HEK293 (cell line): Measurements from ENCODE around the gene CLASP1.

Experiments used
- CTCF ChIA-PET: fragments of 350-600 bp; formaldehyde crosslinking; extraction: SDS; loops from one replicate; lab custom pipeline; 2021; ENCODE audit warnings: antibody characterized with exemption; lab: Yijun Ruan, JAX
- POLR2A ChIA-PET: fragments of 300-600 bp; formaldehyde crosslinking; extraction: SDS; loops from one replicate; lab custom pipeline; 2020; ENCODE audit warnings: antibody characterized with exemption, inconsistent platforms; lab: Yijun Ruan, JAX
- H3K27ac ChIP-seq: fragments of 200-500 bp; sonication (Bioruptor generic); 2 replicates; pipeline ENCODE4 v1.5.1; 2014; ENCODE audit warnings: low read depth, low read length, control low read depth, inconsistent platforms; ENCODE audit errors: extremely low read depth
- H3K36me3 ChIP-seq, 2 experiments: fragments of 200-500 bp in 1 of 2; sonication (Bioruptor generic) in 1 of 2; 1 replicate in 1 of 2; 2 replicates in 1 of 2; pipeline ENCODE4 v1.5.1; 2014 to 2017; ENCODE audit warnings: inconsistent platforms in 2 of 2, low read length in 2 of 2; ENCODE audit not compliant: control insufficient read depth in 2 of 2, insufficient read depth in 1 of 2
- H3K4me1 ChIP-seq: fragments of 200-500 bp; sonication (Bioruptor generic); 2 replicates; pipeline ENCODE4 v1.5.1; 2014; ENCODE audit warnings: mild to moderate bottlenecking, low read length, inconsistent platforms; ENCODE audit not compliant: control insufficient read depth, insufficient read depth
- H3K4me3 ChIP-seq: 2 replicates; pipeline ENCODE4 v1.5.1; 2011; ENCODE audit warnings: low read depth, mild to moderate bottlenecking, control low read depth, low read length, moderate library complexity
- H3K9me3 ChIP-seq: fragments of 200-500 bp; sonication (Bioruptor generic); 2 replicates; pipeline ENCODE4 v1.5.1; 2014; ENCODE audit warnings: low read depth, low read length, inconsistent platforms; ENCODE audit not compliant: control insufficient read depth, insufficient read depth
- ELK4 ChIP-seq: IDR thresholded peaks from 2 replicates; pipeline ENCODE4 v1.6.1; 2011; ENCODE audit warnings: mild to moderate bottlenecking, low read depth, low read length, borderline replicate concordance
- PRDM2 ChIP-seq: fragments of 450-650 bp; formaldehyde crosslinking; IDR thresholded peaks from 2 replicates; pipeline ENCODE4 v1.5.1; 2016; ENCODE audit warnings: missing biosample characterization, missing genetic modification characterization, borderline replicate concordance
- SALL2 ChIP-seq: fragments of 450-650 bp; formaldehyde crosslinking; IDR thresholded peaks from 2 replicates; pipeline ENCODE4 v1.5.0; 2017; ENCODE audit warnings: missing biosample characterization, mild to moderate bottlenecking, missing genetic modification characterization, borderline replicate concordance
- SETDB1 ChIP-seq: IDR thresholded peaks from one replicate; pipeline ENCODE4 v1.6.1; 2017; ENCODE audit warnings: mild to moderate bottlenecking, low read length, moderate library complexity, mixed read lengths; ENCODE audit not compliant: insufficient read length
- ZBTB17 ChIP-seq: fragments of 450-650 bp; formaldehyde crosslinking; IDR thresholded peaks from 2 replicates; pipeline ENCODE4 v1.5.1; 2016; ENCODE audit warnings: missing biosample characterization, missing genetic modification characterization
- ZFHX2 ChIP-seq: fragments of 450-650 bp; formaldehyde crosslinking; conservative IDR thresholded peaks from 2 replicates; pipeline ENCODE4 v1.5.1; 2016; ENCODE audit warnings: missing biosample characterization, missing genetic modification characterization
- ZFP69B ChIP-seq: fragments of 450-650 bp; formaldehyde crosslinking; IDR thresholded peaks from 2 replicates; pipeline ENCODE4 v1.5.1; 2016; ENCODE audit warnings: missing biosample characterization, missing genetic modification characterization
- ZNF174 ChIP-seq: fragments of 450-650 bp; formaldehyde crosslinking; IDR thresholded peaks from 2 replicates; pipeline ENCODE4 v1.5.0; 2017; ENCODE audit warnings: missing biosample characterization, mild to moderate bottlenecking, missing genetic modification characterization
- ZNF341 ChIP-seq: fragments of 450-650 bp; formaldehyde crosslinking; IDR thresholded peaks from 2 replicates; pipeline ENCODE4; 2016; ENCODE audit warnings: low read depth, missing biosample characterization, missing genetic modification characterization
- ZNF391 ChIP-seq: fragments of 450-650 bp; formaldehyde crosslinking; IDR thresholded peaks from 2 replicates; pipeline ENCODE4 v1.5.1; 2016; ENCODE audit warnings: low read depth, missing biosample characterization, missing genetic modification characterization, borderline replicate concordance
- ZNF416 ChIP-seq: fragments of 450-650 bp; formaldehyde crosslinking; IDR thresholded peaks from 2 replicates; pipeline ENCODE4 v1.5.1; 2016; ENCODE audit warnings: missing biosample characterization, missing genetic modification characterization
- ZNF449 ChIP-seq: fragments of 450-650 bp; formaldehyde crosslinking; IDR thresholded peaks from 2 replicates; pipeline ENCODE4 v1.5.1; 2017; ENCODE audit warnings: missing biosample characterization, mild to moderate bottlenecking, missing genetic modification characterization, moderate library complexity
- ZNF473 ChIP-seq: fragments of 450-650 bp; formaldehyde crosslinking; IDR thresholded peaks from 2 replicates; pipeline ENCODE4 v1.5.1; 2017; ENCODE audit warnings: missing biosample characterization, missing genetic modification characterization
- ZNF501 ChIP-seq: fragments of 450-650 bp; formaldehyde crosslinking; IDR thresholded peaks from 2 replicates; pipeline ENCODE4 v1.5.1; 2016; ENCODE audit warnings: missing biosample characterization, missing genetic modification characterization
- ZNF555 ChIP-seq: fragments of 450-650 bp; formaldehyde crosslinking; conservative IDR thresholded peaks from 2 replicates; pipeline ENCODE4 v1.5.1; 2017; ENCODE audit warnings: missing biosample characterization, mild to moderate bottlenecking, missing genetic modification characterization, inconsistent platforms
- ZNF654 ChIP-seq: fragments of 450-650 bp; formaldehyde crosslinking; IDR thresholded peaks from 2 replicates; pipeline ENCODE4 v1.5.1; 2016; ENCODE audit warnings: low read depth, missing biosample characterization, missing genetic modification characterization
- ZNF660 ChIP-seq: fragments of 450-650 bp; IDR thresholded peaks from 2 replicates; pipeline ENCODE4 v1.5.1; 2018; ENCODE audit warnings: missing biosample characterization, mild to moderate bottlenecking, missing genetic modification characterization
- ZNF776 ChIP-seq: fragments of 450-650 bp; formaldehyde crosslinking; IDR thresholded peaks from 2 replicates; pipeline ENCODE4 v1.5.0; 2017; ENCODE audit warnings: missing biosample characterization, missing genetic modification characterization, borderline replicate concordance
- ZNF830 ChIP-seq: fragments of 450-650 bp; IDR thresholded peaks from 2 replicates; pipeline ENCODE4 v1.5.0; 2018; ENCODE audit warnings: missing biosample characterization, missing genetic modification characterization, low read depth, mild to moderate bottlenecking, moderate library complexity
- TF ChIP-seq, protein P1 (sequence below): fragments of 450-650 bp; formaldehyde crosslinking; IDR thresholded peaks from 2 replicates; pipeline ENCODE4 v1.5.1; 2016; ENCODE audit warnings: missing biosample characterization, missing genetic modification characterization
- TF ChIP-seq, protein P2 (sequence below): fragments of 450-650 bp; formaldehyde crosslinking; IDR thresholded peaks from 2 replicates; pipeline ENCODE4 v1.5.1; 2016; ENCODE audit warnings: missing biosample characterization, missing genetic modification characterization

The CLASP1 gene

GRCh38 chr2:121579309-121579708 is 70.0 kb downstream of the CLASP1 start:
- H3K9me3 ChIP-seq: no peaks in the 10 kb centered on the region
- CTCF ChIA-PET: interaction anchor here (1.2 kb wide), 1 partner anchor 17 kb away, joined by 4 read pairs; no protein-coding TSS in a partner anchor
- H3K27ac ChIP-seq: no peak overlapping the region
- TF ChIP-seq ZNF473 (tag by site-specific recombination) (no peak), ZNF174 (tag by site-specific recombination) (no peak), ZNF654 (no peak), ZNF501 (tag by site-specific recombination) (no peak), ZNF830 (tag by site-specific recombination) (no peak), ZNF449 (no peak), SALL2 (tag by site-specific recombination) (no peak)
- TF ChIP-seq, protein P1, sequence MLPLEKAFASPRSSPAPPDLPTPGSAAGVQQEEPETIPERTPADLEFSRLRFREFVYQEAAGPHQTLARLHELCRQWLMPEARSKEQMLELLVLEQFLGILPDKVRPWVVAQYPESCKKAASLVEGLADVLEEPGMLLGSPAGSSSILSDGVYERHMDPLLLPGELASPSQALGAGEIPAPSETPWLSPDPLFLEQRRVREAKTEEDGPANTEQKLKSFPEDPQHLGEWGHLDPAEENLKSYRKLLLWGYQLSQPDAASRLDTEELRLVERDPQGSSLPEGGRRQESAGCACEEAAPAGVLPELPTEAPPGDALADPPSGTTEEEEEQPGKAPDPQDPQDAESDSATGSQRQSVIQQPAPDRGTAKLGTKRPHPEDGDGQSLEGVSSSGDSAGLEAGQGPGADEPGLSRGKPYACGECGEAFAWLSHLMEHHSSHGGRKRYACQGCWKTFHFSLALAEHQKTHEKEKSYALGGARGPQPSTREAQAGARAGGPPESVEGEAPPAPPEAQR (tag by site-specific recombination): no peak
- TF ChIP-seq, protein P2, sequence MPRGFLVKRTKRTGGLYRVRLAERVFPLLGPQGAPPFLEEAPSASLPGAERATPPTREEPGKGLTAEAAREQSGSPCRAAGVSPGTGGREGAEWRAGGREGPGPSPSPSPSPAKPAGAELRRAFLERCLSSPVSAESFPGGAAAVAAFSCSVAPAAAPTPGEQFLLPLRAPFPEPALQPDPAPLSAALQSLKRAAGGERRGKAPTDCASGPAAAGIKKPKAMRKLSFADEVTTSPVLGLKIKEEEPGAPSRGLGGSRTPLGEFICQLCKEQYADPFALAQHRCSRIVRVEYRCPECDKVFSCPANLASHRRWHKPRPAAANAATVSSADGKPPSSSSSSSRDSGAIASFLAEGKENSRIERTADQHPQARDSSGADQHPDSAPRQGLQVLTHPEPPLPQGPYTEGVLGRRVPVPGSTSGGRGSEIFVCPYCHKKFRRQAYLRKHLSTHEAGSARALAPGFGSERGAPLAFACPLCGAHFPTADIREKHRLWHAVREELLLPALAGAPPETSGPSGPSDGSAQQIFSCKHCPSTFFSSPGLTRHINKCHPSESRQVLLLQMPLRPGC (tag by site-specific recombination): no peak
- TF ChIP-seq, all 188 proteins: peak for 0
- Histone ChIP-seq H3K4me3 (no peak overlapping the region), H3K36me3 (no peaks in the 10 kb centered on the region), H3K4me1 (peaks cover 8% of the 10 kb centered on the region; the same call in 1 of the 2 replicates)
- POLR2A ChIA-PET: no interaction called here

DNA sequence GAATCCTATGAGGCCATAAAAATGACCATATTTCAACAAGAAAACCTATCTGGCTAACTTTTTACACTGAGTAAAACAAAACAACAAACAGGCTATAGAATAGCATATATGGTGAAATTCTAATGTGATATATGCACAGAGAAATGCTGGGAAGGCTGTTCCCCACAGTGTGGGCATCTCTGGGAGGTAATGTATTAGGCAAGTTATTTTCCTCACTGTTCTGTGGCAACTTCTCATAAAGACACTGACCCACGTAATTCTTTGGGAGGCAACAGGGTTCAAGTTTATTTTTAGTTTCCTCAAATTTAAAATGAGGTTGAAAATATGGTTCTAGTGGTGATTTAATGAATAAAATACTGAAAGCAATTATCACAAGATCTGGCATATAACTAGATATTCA is 71.9 kb downstream of the CLASP1 start:
- no peaks in the 10 kb centered on the region for H3K36me3 ChIP-seq
- ChIA-PET CTCF (interaction anchor here (1.2 kb wide), 1 partner anchor 11 kb away, joined by 3 read pairs; no protein-coding TSS in a partner anchor), POLR2A (no interaction called here)
- H3K9me3 ChIP-seq: no peaks in the 10 kb centered on the region
- no peak overlapping the region for H3K4me3 ChIP-seq
- TF ChIP-seq ZFP69B: no peak
- no peak for TF ChIP-seq ZNF654
- no peak for TF ChIP-seq ZNF391
- TF ChIP-seq ZFHX2 (tag by site-specific recombination): no peak
- TF ChIP-seq ZNF776: no peak
- TF ChIP-seq PRDM2: no peak
- no peak for TF ChIP-seq ZNF341
- TF ChIP-seq ZBTB17 (tag by site-specific recombination): no peak
- no peak for TF ChIP-seq ZNF555
- TF ChIP-seq SETDB1: no peak
- no peak for TF ChIP-seq ZNF660 (tag by site-specific recombination)
- TF ChIP-seq ZNF174 (tag by site-specific recombination): no peak
- no peak for TF ChIP-seq ZNF416 (tag by site-specific recombination)
- TF ChIP-seq ELK4: no peak
- no peak overlapping the region for H3K27ac ChIP-seq
- peaks cover 8% of the 10 kb centered on the region; the same call in 1 of the 2 replicates for H3K4me1 ChIP-seq
